Central memory CD8-positive, alpha-beta T cell (primary cell): ENCODE data around the gene GFRA1.

Experiments used
- ATAC-seq: fragments of 150-1000 bp; cut with Tn5 transposase; replicated peaks from 2 replicates; pipeline ENCODE4 v1.10.0; 2022; ENCODE audit warnings: mild to moderate bottlenecking, moderate FRiP score, moderate number of reproducible peaks; ENCODE audit not compliant: poor library complexity, severe bottlenecking; ENCODE audit errors: extremely low read depth
- DNase-seq, 2 donors: peaks; one replicate each; pipeline ENCODE4 v3.0.0; 2021; ENCODE audit warnings: low spot score in 2 of 2
- H3K27ac Mint-ChIP-seq: one replicate; pipeline ENCODE4 v1.8.0; 2022; ENCODE audit warnings: low read depth, mild to moderate bottlenecking, moderate library complexity, mixed read lengths
- H3K27me3 Mint-ChIP-seq: one replicate; pipeline ENCODE4 v1.8.0; 2022; ENCODE audit warnings: mixed read lengths
- H3K36me3 Mint-ChIP-seq: one replicate; pipeline ENCODE4 v1.8.0; 2022; ENCODE audit warnings: mild to moderate bottlenecking, moderate library complexity, mixed read lengths; ENCODE audit not compliant: insufficient read depth
- H3K4me1 Mint-ChIP-seq: one replicate; pipeline ENCODE4 v1.8.0; 2022; ENCODE audit warnings: mixed read lengths
- H3K4me3 Mint-ChIP-seq: one replicate; pipeline ENCODE4 v1.8.0; 2022; ENCODE audit warnings: mild to moderate bottlenecking, moderate library complexity, mixed read lengths
- H3K9me3 Mint-ChIP-seq: one replicate; pipeline ENCODE4 v1.8.0; 2022; ENCODE audit warnings: mixed read lengths

Gene GFRA1

DNA sequence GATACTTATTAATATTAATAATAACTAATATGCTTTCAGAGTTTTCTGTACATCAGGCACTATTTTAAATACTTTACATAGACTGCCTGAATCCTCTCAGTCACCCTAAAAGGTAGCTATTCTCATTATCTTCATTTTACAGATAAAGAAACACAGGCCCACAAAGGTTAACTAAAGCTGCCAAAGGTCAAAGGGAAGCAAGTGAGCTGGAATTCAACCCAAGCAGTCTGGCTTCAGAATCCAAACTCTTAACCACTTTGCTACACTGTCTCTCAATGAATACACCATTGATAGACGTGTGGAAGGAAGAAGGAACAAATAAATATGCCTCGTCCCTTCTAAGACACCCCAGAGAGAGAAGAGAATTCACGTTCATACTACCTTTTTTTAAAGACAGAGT is 52.0 kb downstream of the GFRA1 start:
- H3K4me1 Mint-ChIP-seq = no peaks in the 10 kb centered on the region
- H3K4me3 Mint-ChIP-seq = no peak overlapping the region
- ATAC-seq (no peak), DNase-seq (no peak)
- H3K27ac Mint-ChIP-seq = no peak overlapping the region
- H3K36me3 Mint-ChIP-seq = no peaks in the 10 kb centered on the region
- H3K27me3 Mint-ChIP-seq = no peaks in the 10 kb centered on the region
- peaks cover 5% of the 10 kb centered on the region for H3K9me3 Mint-ChIP-seq

DNA sequence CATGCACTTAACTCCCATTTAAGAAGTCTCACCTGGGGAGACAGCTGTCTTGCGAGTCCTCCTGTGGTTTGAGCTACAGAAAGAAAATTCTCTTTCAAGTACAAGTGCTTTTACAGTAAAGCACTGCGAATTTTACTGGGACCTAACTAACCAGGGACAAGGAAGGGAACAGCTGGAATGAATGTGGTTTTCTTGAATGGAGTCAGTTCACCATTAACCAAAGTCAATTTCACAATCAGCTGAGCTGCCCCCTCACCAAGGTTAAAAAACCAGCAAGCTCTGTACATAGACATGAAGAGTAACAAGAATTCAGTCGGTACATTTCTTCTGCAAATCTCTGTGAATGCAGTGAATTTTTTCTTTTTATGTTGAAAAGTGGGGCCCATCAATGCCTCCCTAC is 56.3 kb downstream of the GFRA1 start:
- Mint-ChIP-seq H3K27ac (no peak overlapping the region), H3K9me3 (peaks cover 2% of the 10 kb centered on the region), H3K36me3 (no peaks in the 10 kb centered on the region), H3K4me3 (no peak overlapping the region), H3K27me3 (no peaks in the 10 kb centered on the region), H3K4me1 (no peaks in the 10 kb centered on the region)
- DNase-seq (no peak), ATAC-seq (no peak)

DNA sequence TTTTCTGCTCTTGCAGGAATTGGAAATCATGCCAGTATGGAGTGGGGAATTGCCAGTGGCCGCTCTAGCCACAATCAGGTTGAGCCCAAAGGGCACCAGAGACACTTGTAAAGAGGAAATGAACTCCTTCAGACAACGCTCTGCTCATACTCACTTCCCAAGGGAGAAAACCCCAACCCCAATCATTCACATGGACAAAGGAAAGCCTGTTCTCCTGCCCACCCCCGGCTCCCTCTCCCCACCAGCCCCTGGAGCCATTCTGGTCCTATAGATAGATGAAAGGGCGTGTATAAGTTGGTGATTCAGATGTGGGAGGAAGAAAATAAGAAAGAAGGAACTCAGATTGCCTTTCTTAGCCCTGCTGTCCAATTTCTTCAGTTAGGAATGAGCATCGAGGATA is 57.4 kb downstream of the GFRA1 start:
- Mint-ChIP-seq H3K9me3 (no peaks in the 10 kb centered on the region), H3K4me1 (no peaks in the 10 kb centered on the region), H3K27ac (no peak overlapping the region), H3K36me3 (no peaks in the 10 kb centered on the region), H3K4me3 (no peak overlapping the region), H3K27me3 (no peaks in the 10 kb centered on the region)
- DNase-seq (no peak), ATAC-seq (no peak)

DNA sequence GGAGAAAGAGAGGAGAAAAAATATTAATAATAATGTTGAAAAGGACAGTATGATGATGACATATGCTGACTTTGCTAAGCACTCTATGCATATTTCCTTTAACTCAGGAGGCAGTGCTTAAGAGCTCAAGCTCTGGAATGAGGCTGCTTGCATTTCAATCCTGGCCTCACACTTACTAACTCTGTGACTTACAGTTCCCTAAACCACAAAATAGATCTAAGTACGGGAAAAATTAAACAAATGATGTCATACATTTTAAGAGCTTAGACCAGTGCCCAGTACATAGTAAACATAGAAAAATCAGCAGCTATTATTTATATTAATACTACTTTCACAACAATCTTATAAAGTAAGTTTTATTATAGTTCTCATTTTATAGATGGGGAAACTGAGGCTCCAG is 61.3 kb downstream of the GFRA1 start:
- no peak for DNase-seq

DNA sequence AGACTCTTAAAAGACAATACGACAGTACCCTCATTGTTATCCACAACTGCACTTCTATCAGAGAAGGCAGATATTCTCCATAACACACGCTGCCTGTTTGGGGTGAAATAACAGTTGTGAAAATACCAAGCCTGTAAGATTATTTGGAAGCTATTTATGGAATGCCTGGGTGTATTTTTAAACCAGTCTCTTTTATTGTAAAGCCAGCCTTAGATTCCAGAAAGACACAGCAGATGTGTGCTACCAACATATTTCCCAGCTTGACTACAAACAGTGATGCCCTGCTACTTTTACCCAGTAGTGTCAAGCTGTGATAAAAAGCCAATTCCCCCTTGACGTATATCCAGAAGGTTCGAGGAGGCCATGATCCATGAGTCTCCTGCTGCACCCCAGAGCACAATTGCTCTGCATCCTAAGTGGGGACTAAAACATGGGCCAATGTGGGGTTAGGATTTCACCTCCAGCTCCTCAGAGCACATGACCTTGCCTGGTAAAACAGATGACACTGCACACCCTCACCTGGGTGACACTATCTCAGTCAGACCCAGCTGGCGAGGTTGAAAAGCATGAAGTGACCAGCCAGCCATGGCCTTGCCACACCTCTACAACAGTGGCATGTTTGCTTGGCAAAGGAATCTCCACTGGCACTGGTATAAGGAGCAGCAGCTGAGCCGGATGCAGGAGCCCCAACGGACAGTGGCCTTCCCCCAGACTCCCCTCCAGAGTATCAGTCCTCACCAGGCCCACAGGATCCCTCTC is 62.2 kb downstream of the GFRA1 start:
- Mint-ChIP-seq H3K36me3 (no peaks in the 10 kb centered on the region), H3K4me3 (no peak overlapping the region)
- ATAC-seq = no peak

More for the DNA sequence above, 61.3 kb downstream of the GFRA1 start:
- H3K9me3 Mint-ChIP-seq = no peaks in the 10 kb centered on the region
- no peaks in the 10 kb centered on the region for H3K4me1 Mint-ChIP-seq
- ATAC-seq = no peak
- no peak overlapping the region for H3K27ac Mint-ChIP-seq
- no peaks in the 10 kb centered on the region for H3K27me3 Mint-ChIP-seq
- no peak overlapping the region for H3K4me3 Mint-ChIP-seq
- H3K36me3 Mint-ChIP-seq = no peaks in the 10 kb centered on the region

DNA sequence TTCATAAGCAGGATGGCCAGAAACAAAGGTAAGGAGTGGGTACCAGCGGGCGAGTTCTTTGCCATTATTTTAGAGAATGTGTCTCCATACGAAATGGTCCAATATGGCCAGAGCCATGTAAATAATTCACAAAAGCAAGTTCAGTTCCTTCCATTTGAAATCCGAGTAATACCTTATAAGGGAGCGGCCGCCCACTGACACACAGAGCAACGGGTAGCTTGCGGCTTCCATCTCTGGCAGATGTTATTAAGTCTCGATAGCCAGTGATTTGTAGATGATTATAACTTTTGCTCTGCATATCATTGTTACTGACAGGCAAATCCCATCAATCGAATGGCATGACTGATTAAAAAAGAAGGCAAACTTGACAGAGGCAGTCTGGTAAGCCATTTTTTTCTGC is 63.2 kb downstream of the GFRA1 start:
- no peaks in the 10 kb centered on the region for H3K27me3 Mint-ChIP-seq
- ATAC-seq (no peak), DNase-seq (no peak)
- no peaks in the 10 kb centered on the region for H3K36me3 Mint-ChIP-seq
- H3K9me3 Mint-ChIP-seq = no peaks in the 10 kb centered on the region
- H3K4me1 Mint-ChIP-seq = no peaks in the 10 kb centered on the region
- no peak overlapping the region for H3K4me3 Mint-ChIP-seq
- H3K27ac Mint-ChIP-seq = no peak overlapping the region

More for the DNA sequence above, 62.2 kb downstream of the GFRA1 start:
- H3K9me3 Mint-ChIP-seq = no peaks in the 10 kb centered on the region
- no peaks in the 10 kb centered on the region for H3K4me1 Mint-ChIP-seq
- no peak for DNase-seq
- H3K27ac Mint-ChIP-seq = no peak overlapping the region
- H3K27me3 Mint-ChIP-seq = no peaks in the 10 kb centered on the region

DNA sequence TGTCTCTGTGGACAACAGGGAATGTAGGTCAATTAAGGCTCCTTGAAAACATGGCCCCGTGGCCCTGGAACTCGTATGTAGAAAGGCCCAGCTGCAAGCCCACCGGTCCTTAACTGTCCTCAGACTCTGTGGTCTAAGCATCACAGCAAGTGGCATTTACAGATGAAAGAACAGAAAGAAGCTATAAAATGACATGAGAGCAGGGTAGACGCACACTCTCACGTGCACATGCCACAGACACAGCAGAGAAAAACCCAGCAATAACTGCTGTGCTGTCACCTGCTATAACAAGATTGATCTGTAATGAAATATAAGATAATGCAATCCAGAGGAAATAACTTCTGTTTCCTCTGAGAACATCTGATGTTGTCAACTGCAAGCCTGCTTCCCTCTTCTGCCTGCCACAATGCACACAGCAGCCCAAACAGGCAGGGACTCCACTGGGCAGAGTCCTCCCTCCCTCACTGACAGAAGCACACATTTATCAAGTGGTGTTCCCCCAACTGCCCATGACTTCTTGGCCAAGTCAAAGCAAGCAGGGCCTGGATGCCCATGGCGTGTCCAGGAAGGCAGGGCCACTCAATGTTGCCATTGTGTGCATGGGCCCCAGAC is 63.9 kb downstream of the GFRA1 start:
- H3K36me3 Mint-ChIP-seq = peaks cover 1% of the 10 kb centered on the region
- no peaks in the 10 kb centered on the region for H3K9me3 Mint-ChIP-seq
- H3K27me3 Mint-ChIP-seq = no peaks in the 10 kb centered on the region
- no peak overlapping the region for H3K27ac Mint-ChIP-seq
- no peak for DNase-seq
- H3K4me1 Mint-ChIP-seq = no peaks in the 10 kb centered on the region
- ATAC-seq = no peak
- H3K4me3 Mint-ChIP-seq = no peak overlapping the region

DNA sequence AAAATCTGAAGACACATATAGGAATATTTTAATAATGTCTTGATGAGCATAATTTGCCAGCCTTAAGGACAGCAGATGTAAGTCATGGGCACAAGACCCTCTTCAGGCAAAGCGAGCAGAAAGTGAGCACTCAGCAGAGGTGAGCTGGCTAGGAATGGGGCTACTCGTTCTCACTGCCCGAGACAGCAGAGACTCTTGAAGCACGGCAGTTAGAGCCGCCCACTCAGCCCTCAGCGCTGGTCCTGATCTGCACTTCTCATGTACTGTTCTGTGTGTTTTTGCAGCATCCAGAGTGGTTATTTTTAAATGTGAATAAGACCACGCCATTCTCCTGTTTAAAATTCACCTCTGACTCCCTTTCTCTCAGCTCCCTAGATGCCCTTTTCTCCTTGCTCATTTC is 65.3 kb downstream of the GFRA1 start:
- ATAC-seq (no peak), DNase-seq (no peak)
- H3K9me3 Mint-ChIP-seq = peaks cover under 1% of the 10 kb centered on the region
- peaks cover under 1% of the 10 kb centered on the region for H3K27me3 Mint-ChIP-seq
- H3K27ac Mint-ChIP-seq = no peak overlapping the region
- H3K36me3 Mint-ChIP-seq = peaks cover 1% of the 10 kb centered on the region
- no peaks in the 10 kb centered on the region for H3K4me1 Mint-ChIP-seq
- H3K4me3 Mint-ChIP-seq = no peak overlapping the region

DNA sequence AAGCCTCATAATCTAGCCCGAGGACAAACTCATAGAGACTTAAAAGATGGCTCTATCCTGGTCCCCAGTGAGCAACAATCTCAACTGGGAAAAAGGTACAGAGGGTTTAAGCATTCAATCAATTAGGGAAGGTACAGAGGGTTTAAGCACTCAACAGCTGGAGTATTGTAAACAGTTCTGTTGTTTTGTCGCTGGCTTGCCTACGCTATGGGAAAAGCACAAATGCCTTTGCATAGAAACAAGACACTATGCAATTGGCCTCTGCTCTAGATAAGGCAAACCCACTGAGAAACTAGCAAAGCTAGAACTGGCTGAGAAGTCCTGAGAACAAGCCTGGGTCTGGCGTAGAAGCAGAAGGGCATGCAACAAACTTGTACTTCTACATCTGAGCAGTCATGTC is 69.3 kb downstream of the GFRA1 start:
- H3K4me1 Mint-ChIP-seq = no peaks in the 10 kb centered on the region
- no peak overlapping the region for H3K4me3 Mint-ChIP-seq
- H3K27me3 Mint-ChIP-seq = peaks cover 8% of the 10 kb centered on the region
- H3K27ac Mint-ChIP-seq = no peak overlapping the region
- DNase-seq (no peak), ATAC-seq (no peak)
- peaks cover 9% of the 10 kb centered on the region for H3K9me3 Mint-ChIP-seq
- H3K36me3 Mint-ChIP-seq = peaks cover 3% of the 10 kb centered on the region

DNA sequence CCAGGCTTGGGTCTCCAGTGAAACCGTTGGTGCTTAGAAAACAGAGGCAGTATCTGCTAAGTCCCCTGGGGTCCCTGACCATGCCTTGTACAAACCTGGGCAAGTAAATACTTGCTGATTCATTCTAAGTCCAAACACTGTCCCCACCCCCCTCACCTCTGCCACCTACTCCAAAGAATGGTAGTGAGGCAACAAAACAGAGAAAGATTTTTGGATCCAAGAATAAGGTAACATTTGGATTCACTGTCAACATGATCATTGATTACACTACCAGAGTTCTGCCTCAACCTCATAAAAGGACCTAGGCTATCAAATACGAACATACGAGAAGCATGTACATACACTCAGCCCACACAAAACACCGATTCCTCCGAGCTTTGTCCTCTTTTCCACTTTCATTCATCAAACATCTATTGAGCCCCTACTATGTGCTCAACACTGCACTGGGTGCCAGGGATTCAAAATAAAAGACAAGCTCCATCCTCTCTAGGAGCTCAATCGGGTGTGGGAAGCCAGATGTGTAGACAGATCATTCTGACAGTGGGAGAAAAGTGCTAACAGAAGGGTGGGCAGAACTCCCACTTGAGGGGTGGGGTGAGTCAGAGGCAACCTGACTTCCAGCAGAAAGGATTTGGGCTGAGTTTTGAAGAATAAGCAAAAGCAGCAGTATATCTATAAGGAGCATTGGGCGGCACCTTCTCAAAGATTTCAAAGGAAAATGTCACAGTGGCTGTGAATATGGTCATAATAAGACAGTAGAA is 71.2 kb downstream of the GFRA1 start:
- no peak for DNase-seq
- H3K27ac Mint-ChIP-seq = no peak overlapping the region
- H3K9me3 Mint-ChIP-seq = peaks cover 15% of the 10 kb centered on the region
- peaks cover 3% of the 10 kb centered on the region for H3K36me3 Mint-ChIP-seq
- peaks cover 8% of the 10 kb centered on the region for H3K27me3 Mint-ChIP-seq
- H3K4me3 Mint-ChIP-seq = no peak overlapping the region
- no peak for ATAC-seq
- H3K4me1 Mint-ChIP-seq = no peaks in the 10 kb centered on the region

DNA sequence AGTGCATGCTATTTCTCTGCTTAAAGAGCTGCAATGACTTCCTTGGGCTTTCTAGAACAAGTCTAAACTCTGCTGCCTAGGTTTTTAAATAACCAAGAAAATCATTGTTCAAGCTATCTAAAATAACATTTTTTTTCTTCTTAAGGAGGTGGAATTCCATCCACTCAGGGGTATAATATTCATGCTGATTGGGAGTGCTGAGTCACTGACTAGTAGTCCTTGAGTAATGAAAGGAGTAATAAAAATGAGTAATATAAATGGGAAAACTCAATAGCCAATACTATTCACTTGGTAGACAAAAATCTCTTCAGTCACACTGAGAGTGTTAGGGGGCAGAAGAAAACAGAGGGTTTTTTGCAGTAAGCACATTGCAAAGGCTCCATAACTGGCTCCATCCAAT is 72.0 kb downstream of the GFRA1 start:
- no peak for ATAC-seq
- peaks cover 8% of the 10 kb centered on the region for H3K27me3 Mint-ChIP-seq

DNA sequence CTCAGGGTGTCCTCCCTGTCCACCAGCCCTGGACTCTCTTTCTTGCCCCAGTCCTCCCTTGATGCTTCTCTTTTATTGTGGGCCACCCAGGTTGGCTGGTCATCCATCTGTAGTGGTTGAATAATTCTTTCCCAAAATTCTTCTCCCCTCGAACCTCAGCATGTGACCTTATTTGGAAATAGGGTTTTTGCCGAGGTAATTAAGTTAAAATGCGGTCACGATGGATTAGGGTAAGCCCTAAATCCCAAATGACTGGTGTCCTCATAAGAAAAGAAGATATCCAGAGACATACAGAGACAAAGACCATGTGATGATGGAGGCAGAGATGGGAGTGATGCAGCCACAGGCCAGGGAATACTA is 74.3 kb downstream of the GFRA1 start:
- peaks cover 15% of the 10 kb centered on the region for H3K9me3 Mint-ChIP-seq
- peaks cover 8% of the 10 kb centered on the region for H3K27me3 Mint-ChIP-seq
- no peaks in the 10 kb centered on the region for H3K4me1 Mint-ChIP-seq
- H3K27ac Mint-ChIP-seq = no peak overlapping the region
- H3K36me3 Mint-ChIP-seq = peaks cover 2% of the 10 kb centered on the region
- no peak for ATAC-seq
- no peak for DNase-seq
- no peak overlapping the region for H3K4me3 Mint-ChIP-seq

More for the DNA sequence above, 72.0 kb downstream of the GFRA1 start:
- no peak for DNase-seq
- H3K9me3 Mint-ChIP-seq = peaks cover 15% of the 10 kb centered on the region
- peaks cover 3% of the 10 kb centered on the region for H3K36me3 Mint-ChIP-seq
- H3K4me3 Mint-ChIP-seq = no peak overlapping the region
- H3K4me1 Mint-ChIP-seq = no peaks in the 10 kb centered on the region
- H3K27ac Mint-ChIP-seq = no peak overlapping the region
